DND-41 (cell line): ENCODE measurements around the gene TMEM271.

Source experiments
- EZH2 ChIP-seq: IDR thresholded peaks from 3 replicates; pipeline ENCODE4 v1.6.1; 2012; ENCODE audit warnings: borderline replicate concordance, low read depth, mild to moderate bottlenecking, moderate library complexity, low read length, inconsistent platforms; ENCODE audit not compliant: severe bottlenecking
- TF ChIP-seq, protein P1 (sequence below): IDR thresholded peaks from 2 replicates; pipeline ENCODE4 v1.5.1; 2012; ENCODE audit warnings: borderline replicate concordance, low read length, moderate library complexity, mild to moderate bottlenecking; ENCODE audit not compliant: poor library complexity, severe bottlenecking; ENCODE audit errors: extremely low read depth

DNA sequence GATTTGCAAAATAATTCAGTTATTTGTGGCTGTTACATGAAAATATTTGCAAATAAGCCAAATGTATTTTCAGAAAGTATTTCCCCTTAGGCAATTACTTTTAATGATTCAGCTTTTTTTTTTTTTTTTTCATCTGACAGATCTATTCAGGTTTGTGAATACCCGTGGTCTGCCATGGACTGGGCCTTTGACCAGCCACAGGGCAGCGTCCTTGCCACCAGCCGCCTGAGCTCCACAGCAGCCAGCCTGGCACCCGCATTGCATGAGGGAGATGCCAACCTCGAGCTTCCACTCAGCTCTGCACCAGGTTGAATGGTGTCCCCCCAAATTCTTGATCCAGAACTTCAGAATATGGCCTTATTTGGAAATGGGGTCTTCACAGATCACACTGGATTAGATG lies 14.7 kb downstream of the TMEM271 start:
- TF ChIP-seq, protein P1, sequence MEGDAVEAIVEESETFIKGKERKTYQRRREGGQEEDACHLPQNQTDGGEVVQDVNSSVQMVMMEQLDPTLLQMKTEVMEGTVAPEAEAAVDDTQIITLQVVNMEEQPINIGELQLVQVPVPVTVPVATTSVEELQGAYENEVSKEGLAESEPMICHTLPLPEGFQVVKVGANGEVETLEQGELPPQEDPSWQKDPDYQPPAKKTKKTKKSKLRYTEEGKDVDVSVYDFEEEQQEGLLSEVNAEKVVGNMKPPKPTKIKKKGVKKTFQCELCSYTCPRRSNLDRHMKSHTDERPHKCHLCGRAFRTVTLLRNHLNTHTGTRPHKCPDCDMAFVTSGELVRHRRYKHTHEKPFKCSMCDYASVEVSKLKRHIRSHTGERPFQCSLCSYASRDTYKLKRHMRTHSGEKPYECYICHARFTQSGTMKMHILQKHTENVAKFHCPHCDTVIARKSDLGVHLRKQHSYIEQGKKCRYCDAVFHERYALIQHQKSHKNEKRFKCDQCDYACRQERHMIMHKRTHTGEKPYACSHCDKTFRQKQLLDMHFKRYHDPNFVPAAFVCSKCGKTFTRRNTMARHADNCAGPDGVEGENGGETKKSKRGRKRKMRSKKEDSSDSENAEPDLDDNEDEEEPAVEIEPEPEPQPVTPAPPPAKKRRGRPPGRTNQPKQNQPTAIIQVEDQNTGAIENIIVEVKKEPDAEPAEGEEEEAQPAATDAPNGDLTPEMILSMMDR, result no peak
- no peak for TF ChIP-seq EZH2
